PC-3 (cell line): ENCODE results near the gene ADGRG1.

Source experiments
- CTCF ChIP-seq: fragments of 300-600 bp; sonication (generic); conservative IDR thresholded peaks from 2 replicates; pipeline ENCODE4 v1.5.1; 2017; ENCODE audit warnings: antibody characterized with exemption, low read depth, mild to moderate bottlenecking, low read length
- EZH2 ChIP-seq: fragments of 300-600 bp; sonication (generic); IDR thresholded peaks from one replicate; pipeline ENCODE4 v1.6.1; 2017; ENCODE audit warnings: antibody characterized with exemption, mild to moderate bottlenecking, low read length; ENCODE audit not compliant: unreplicated experiment
- EZH2phosphoT487 ChIP-seq: fragments of 300-600 bp; sonication (generic); IDR thresholded peaks from 2 replicates; pipeline ENCODE4 v1.6.1; 2018; ENCODE audit warnings: mild to moderate bottlenecking, antibody characterized with exemption, low read length, borderline replicate concordance

GRCh38 chr16:57632568-57632967 lies 4.1 kb downstream of the ADGRG1 start:
- no peak for TF ChIP-seq CTCF
- TF ChIP-seq EZH2phosphoT487 = no peak
- TF ChIP-seq EZH2 = no peak
